Measurements from ENCODE around the gene ASB7.
"Not testable (repeated sequence)": the region's sequence is repeated elsewhere in the genome, so short reads cannot be mapped to it uniquely, and the experiment has no call there.

ASB7 gene, protein sequence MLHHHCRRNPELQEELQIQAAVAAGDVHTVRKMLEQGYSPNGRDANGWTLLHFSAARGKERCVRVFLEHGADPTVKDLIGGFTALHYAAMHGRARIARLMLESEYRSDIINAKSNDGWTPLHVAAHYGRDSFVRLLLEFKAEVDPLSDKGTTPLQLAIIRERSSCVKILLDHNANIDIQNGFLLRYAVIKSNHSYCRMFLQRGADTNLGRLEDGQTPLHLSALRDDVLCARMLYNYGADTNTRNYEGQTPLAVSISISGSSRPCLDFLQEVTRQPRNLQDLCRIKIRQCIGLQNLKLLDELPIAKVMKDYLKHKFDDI

DNA sequence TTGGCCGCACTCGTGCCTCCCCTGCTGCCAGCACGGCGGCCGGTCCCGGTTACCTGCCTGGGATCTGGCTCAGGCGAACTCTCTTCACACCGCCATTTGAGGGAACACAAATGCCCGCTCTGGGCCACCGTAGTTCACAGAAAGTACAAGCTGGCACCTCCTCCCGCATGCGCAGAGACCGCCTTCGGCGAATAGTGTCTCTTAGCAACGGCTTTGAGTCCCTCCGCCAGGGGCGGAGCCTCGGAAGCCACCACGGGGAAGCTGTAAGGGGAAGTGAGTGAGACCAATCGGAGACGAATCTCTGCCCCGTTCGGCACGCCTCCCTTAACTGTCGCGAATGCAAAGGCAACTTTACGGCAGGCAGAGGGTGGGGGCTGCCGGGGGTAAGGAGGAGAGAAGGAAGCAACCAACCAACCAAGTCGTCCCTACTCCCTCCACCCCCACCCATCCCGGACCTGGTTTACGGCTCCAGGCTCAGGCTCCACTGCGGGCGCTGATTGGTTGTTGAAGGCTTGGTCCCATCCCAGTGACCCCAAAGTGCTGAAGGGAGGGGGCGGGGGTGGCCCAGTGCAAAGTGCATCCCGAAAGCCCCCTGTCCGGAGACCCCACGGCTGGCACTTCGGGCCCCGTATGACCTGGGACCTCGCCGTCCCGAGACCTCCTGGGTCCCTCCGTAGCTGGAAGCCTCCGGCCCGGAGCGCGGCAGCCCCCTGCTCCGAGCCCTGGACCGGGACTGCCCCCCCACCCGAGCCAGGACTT, at the start of gene ASB7, which contains the start of gene LINS1:
TSS of gene ASB7 (plus strand) at position 526 of the 759 bp plus-strand sequence. CDS start 9,628 bp downstream, outside the sequence.
TSS of gene LINS1 (minus strand) at position 121 of the 759 bp plus-strand sequence. CDS start 21,342 bp downstream, outside the sequence.
- DNase-seq, result peak; percentile 98

DNA sequence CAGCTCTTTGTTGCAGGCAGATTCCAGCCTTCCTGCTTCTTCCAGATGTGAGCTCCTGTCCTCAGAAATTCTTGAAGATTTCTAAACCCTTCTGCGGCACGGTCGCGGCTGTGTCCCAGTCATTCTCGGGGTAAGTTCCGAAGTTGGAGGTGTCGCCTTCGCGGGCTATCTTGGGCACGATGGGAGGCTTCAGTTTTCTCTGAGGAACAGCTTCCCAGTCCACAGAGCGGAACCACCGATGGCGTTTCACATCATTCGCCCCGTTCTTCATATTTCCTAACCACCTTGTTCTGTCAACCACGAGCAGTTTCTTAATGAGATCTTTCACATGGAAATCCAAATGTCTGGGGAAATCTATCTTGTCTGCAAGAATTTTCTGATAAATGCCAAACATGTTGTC, 48.9 kb upstream of the ASB7 start:
- DNase-seq, result no peak

DNA sequence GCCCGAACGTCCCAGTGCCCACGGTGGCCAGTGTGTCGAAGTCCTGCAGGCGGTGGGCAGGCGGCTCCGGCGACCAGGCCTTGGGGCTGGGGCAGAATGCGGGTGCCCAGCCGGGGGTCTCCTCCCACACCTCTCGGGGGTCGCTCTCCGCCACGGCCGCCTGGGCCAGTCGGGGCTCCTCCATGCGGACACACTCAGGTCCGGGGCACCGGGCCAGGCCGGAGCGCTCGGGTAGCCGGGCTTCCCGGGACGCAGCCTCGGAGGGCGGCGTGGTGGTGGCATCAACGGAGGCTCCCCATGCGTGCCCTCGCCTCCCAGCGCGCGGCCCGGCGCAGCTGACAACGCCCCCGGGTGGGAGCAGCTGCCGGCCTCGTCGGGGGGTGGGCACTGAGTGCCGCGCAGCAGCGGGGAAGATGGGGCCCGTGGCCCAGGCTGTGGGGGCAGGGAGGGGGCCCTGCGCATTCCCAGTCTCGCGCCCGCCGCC, 43.6 kb upstream of the ASB7 start:
- no peak for DNase-seq

DNA sequence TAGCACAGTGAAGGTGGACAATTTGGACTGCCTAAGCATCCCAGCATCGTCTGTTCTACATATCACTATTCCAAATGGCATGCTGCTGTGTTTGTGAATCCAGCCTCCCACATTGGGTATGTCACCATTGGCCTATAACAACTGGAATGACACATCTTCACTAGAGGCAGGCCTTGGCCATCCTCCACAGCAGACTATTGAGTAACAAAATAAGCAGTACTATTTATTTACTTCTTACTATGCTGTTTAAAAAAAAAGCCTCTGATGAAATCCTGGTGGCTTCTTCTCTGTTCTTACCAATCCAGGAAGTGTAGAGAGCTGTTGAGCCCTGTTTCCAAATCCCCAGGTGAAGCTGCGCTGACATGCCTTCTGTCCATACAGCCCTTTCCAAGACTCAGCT, 43.1 kb upstream of the ASB7 start:
- no peak for DNase-seq

DNA sequence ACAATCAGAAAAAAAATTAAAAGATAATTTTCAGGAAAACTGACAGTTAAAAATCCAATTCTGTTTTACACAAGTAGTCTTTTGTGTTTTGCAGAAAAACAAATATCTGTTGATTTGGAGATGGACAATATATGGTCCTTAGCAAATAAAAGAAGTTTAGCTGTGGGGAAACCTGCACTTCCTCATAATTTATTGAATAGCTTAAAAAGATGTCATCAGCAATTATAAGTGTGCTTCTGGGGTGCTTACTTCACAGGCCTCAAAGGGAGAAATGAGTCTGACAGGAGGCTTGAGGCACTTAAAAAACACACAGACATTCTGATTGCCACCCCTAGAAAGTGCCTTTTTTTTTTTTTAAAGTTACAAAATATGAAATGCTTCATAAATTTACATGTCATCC, 42.1 kb upstream of the ASB7 start:
- no peak for DNase-seq

DNA sequence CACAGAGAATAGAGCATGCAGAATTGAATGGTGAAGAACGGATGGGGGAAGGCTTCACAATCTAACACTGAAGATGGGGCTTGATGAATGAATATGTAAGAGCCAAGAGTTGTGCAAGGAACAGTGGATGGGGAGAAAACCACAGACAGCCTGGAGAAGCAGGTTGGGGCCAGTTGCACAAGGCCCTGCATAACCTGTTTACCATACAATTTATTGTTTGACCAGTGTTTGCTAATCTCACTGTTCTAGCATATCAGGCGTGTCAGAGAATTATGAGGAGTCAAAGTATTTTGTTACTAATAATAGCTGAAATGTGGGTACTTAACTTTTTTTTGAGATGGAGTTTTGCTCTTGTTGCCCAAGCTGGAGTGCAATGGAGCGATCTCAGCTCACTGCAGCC, 36.8 kb upstream of the ASB7 start:
- DNase-seq, result no peak

DNA sequence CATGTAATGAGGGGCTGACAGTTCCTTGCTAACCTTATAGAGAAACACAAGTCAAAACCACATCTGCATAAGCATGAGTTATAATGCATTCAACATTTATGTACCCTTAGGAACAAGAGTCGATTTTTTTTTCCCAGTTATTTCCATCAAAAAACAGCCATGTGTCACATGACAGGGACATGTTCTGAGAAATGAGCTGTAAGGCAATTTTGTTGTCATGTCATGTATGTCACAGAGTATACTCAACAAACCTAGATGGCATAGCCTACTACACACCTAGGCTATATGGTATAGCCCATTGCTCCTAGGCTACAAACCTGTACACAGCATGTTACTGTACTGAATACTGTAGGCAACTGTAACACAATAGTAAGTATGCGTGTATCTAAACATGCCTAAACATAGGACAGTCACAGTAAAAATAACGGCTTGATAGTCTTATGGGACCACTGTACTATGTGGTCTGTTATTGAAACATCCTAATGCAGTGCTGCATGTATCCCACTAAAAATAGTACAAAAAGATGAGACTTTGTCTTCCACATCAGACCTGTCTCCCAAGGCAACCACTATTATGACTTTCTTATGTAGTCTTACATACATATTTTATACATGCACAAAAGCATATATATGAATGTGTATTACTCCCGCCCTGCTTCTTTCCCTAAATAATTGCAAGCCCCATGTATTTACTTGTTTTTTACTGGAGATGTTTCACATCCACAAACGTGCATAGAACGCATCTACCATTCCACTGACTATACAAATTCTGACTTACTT, 35.4 kb upstream of the ASB7 start:
- no peak for DNase-seq

DNA sequence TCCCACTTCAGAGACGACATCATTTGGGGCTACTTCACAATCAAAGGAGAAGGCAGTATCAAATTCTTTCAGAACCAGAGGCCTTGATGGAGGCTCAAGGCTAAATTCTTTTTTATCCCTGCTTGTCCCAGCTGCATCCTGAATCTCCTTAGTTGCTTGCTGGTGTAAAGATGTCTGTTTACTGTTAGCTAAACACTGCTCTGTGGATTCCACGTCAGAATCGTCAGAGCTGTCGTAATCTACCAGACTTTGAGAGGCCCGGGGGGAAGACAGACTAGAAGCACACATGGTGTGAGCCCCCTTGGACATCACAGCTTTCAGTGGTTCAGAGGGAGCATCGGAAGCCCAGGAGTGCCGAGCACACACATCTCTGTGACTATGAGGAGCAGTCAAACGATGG, 33.0 kb upstream of the ASB7 start:
- DNase-seq, result no peak

DNA sequence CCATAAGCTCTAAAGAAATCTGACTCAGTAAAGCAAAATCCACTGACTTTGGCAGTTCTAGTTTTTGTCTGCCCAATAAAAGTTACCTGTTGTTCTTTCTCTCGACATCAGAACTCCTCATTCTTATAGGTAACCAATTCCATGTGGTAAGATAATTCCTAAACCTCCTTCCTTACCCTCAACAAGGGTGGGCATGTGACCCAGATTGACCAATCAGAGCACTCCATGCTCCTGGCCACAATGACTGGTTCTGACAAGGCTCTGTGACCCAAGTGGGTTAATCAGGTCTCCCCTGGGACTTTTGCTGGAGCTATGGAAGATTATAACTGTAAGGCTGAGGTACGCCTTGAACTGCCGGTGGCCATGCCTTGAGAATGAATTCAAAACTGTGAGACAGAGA, 32.1 kb upstream of the ASB7 start:
- DNase-seq, result no peak

DNA sequence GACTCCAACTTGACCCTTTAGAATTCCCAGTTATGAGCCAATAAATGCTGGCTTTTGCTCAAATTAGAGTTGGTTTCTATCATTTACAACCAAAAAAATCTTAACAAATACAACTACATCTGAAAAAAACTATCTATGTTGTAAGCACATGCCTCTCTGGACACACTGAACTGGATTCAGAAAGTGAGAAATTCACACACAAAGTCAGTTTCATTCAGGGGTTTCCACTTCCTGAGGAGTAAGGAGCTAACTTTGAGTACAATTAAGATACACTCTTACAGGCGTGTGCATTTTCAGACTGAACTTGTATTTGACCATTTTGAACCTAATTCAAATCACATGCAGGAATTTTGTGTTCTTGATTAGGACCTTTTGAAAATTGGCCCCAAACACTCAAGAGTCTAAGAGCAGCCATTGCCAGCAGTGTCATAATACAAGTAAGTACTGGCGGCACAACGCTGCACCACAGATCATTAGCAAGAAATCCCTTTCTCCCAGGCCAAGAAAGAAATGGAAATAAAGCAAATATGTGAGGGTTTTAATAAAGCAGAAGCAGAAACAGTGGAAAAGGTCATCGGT, 31.6 kb upstream of the ASB7 start:
- DNase-seq, result no peak

DNA sequence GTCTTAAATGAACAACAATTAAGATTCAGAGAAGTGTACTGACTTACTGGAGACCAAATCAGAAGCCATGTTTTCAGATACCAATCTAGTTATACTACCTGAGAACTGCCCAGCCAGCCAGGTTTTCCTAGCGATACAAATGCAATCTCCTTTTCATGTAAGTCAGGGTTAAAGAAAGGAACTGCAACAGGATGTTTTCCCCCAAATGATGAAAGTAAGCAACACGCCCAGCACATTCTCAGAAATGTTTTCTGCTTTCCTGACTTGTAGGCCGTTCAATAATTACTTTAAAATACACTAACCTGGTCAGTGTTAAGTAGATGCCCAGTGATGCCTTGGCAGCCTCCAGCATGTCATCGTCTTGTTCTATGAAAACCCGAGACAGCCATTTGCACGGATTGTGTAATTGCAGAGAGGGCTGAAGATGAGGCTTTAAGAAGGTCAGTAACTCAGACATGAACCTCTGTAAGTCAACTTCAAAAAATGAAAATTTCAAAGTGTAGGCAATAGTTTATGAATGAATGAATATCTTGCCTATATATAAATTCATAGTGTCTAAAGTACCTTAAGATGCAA, 30.7 kb upstream of the ASB7 start:
- no peak for DNase-seq

DNA sequence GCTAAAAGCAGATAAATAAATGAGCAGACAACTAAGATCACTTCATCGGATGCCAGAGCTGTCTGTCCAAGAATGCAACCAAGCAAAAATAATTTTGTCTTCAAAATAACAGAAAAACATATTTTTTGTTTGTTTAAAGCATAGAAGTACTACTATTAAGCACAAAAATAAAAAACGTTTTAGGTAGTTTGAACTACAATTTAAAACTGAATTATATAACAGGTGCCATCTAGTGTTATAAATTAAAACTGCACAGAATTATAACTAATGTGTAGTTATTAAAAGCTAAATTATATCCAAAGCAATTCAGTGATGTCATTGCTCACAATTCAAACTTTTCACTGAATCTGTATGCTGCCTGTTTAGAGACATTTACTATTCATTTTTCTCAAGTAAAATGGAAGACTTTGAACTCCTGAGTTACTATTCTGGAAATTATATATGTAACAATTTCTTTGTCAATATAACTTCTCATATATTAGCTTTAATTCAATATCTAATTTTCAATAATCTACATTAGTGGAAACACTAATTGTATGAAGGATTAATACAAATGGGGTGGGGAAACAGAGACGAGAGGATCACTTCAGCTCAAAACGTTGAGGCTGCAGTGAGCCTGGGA, 29.9 kb upstream of the ASB7 start:
- no peak for DNase-seq

DNA sequence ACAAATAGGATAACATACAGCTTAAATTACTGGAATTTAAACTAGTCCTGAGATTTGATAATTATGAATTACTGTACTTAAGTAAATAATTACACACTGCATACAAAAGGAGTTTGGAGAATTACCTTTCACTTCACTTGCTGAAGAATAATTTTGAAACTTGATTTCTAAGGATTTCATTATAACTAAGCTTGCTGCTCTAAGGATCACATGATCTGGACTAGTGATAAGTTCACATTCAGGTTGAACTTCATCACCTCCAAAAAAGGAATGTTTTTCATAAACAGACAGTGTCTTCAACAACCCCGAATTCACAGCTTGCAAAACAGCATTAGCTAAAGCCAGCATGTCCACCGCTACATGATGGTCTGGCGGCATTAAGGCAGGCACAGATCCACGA, 28.9 kb upstream of the ASB7 start:
- no peak for DNase-seq

DNA sequence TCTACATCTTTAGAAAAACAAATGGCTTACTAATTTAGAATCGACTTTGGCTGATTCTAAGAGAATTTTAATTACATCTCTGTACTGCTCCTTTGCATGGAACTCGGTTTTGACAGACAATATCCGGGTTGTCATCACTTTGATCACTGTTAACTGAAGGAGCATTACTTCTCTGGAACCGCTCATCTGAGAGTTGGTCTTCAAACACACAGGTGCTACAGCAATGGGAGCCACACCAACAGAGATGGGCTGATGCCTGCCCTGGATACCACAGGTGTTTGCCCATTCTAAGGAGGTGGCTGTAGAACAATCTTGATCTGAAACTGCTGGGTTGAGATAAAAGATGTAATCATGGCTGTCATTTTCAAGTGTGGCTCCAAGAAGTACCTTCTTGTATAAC, 22.0 kb upstream of the ASB7 start:
- no peak for DNase-seq

DNA sequence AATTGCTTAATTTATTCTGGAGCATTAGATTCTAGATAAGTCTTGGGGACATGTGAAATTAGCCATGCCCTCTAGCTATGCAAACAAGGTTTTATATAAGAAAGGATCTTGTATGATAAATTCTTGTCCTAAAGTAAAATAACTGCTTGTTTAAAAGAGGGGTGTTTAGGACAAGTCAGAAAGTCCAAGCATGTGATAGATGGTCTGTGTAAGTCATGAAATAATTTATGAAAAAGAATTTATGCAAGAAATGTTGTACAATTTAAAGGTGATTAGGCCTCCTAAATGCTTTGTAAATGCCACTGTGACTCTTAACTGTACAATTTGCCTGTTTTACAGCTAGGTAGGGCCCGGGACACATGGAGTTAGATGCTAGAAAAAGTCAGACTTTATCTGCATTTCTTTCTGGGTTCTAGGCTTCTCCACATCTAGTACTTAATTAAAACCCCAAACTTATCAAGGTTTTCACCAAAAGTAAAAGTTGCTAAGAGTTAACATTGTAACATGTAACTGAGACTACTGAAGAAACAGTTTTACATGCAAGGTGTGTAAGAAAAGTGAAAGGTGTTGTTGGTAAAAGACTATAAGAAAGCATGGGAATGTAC, 13.6 kb upstream of the ASB7 start:
- DNase-seq, result no peak

DNA sequence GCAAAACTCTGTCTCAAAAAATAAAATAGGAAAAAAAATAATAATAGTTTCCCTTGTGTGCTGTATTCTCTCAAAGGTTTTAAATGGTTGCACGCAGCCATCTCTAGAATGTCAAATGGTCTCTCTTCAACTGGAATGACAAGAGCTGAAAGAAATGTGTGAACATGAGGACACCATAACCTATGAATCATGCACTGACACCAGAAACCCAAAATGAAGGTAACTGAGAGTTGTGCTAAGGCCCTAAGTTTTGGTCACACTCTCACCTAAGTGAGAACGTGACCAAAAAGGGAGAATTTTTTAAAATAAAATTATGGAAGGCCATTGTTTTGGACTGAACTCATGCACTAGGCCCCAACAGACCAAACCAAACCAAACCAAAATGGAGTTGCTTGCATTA, 11.2 kb upstream of the ASB7 start:
- not testable (repeated sequence) for DNase-seq

DNA sequence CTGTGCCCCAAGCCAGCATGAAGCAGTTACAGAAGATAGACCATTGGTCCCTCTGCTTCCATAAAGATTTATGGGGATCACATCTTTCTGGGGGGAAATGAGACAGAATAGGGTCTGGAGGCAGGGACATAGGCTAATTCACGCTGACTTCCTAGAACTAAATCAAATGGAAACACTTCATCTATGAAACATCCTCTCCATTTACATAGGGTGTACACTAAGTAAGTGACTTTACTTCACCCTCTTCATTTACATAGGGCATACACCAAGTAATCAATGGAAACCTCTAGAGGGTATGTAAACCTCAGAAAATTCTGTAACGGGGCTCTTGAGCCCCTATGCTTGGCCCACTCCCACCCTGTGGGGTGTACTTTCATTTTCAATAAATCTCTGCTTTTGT, 10.6 kb upstream of the ASB7 start:
- DNase-seq, result no peak

DNA sequence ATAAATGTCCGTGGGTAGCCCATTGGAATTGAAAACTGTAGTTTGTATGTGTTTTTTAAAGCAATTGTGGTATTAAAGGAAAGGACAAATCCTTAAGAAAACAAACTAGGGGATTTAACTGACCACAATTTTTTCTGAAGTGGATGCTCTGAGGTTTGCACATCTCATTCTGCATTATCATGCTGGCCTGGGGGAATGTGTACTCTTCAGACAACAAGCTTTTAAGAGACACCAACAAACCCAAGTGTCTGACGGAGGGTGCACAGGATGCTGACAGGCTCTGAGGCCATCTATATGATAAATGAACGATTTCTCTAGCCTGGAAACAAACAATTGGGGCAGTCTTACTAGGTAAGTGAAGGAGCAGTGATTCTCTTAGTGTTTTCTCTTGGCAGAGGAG, 9.5 kb upstream of the ASB7 start:
- no peak for DNase-seq

DNA sequence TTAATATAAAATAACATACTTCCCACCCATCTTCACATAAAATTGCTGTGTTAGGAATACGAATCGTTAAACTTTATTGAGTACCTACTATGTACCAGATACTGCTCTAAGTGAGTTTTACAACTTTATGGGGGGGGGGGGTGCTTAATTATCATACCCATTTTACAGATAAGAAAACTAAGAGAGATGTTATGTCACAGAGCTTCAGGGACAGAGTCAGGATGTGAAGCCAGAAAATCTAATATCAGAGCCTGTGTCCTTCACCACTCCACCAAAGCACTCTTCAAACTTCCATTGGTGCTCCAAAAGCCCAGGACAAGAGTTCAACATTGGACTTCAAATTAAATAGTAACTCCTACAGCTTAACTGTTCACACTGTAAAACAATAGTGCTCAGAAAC, 9.0 kb upstream of the ASB7 start:
- DNase-seq, result no peak

DNA sequence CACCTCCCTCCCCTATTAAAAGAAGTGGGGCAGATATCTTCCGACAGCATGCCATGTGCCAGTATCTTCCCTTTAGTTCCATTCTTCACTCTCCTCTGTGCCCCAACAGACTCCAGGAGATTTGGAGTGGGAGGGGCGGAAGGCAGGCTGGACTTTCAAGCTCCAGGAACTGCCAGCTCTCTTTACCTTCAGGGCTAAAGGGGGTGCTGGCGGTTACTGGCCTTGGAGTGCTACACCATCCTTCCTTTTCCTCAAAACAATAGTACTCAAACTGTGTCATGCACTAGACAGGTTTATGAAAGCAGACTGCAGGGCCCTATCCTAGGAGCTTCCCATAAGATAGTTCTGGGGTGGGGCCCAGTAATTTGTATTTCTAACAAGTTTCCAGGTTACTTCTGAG, 6.4 kb upstream of the ASB7 start:
- no peak for DNase-seq

DNA sequence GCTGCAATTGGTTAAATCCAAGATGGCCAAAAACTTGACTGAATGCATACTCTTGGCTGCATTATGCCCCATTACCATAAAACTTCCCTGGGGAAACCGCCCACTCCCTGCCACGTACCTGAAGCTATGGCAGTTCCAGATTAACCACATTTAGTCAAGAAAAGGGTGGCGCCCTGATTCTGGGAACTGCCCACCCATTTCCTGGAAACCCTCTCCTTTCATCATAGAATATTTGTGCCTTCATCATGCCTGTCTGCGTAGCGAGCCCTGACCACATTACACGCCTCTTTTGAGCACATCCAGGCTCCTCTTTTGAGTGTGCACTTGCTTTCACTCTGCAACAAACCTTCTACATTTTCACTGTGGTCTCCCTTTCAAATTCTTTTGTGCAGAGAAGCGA, 5.6 kb upstream of the ASB7 start:
- peak; percentile 99 for DNase-seq

DNA sequence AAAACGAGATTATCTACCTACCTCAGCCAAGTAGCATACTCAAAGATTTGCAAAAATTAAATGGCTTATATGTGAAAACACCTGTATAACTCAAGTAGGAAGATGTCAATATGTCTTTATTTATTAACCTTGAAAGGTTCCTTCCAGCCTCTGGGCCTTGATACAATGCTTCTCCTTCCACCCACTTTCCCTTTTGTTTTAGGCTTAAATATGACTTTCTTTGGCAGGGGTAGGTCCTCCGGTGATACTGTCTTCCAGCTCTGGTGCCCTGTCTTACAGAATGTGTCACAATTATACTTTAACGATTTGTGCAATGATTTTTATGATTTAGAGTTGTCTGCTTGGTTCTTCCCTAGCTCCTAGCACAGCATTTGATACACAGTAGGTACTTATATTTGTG, 4.5 kb upstream of the ASB7 start:
- DNase-seq, result no peak
